Measurements from ENCODE around the gene PHLDB3.

PHLDB3 gene

DNA sequence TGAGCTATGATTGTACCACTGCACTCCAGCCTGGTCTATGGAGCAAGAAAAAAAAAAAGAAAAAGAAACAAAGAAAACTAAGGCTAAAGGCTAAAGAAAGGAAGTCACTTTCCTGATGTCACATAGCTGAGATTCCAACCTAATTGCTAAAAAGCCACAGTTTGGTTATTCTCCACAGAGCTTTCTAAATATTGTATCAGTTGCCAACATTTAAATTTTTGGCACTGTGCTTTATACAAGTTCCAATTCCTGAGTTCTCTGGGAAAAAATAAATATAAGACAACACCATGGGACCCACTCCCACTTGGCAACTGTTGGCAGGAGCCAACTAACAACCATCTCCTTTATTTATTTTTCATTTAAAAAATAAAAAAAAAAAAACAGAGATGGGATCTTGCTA is 27.9 kb downstream of the PHLDB3 start:
- no peak overlapping the region for H3K4me3 Mint-ChIP-seq
- peaks cover 21% of the 10 kb centered on the region for H3K4me1 Mint-ChIP-seq
- H3K9me3 Mint-ChIP-seq: no peaks in the 10 kb centered on the region
- H3K27me3 Mint-ChIP-seq (ENCODE audit: low read depth, poor library complexity): peaks cover 14% of the 10 kb centered on the region
- TF ChIP-seq, protein P1, sequence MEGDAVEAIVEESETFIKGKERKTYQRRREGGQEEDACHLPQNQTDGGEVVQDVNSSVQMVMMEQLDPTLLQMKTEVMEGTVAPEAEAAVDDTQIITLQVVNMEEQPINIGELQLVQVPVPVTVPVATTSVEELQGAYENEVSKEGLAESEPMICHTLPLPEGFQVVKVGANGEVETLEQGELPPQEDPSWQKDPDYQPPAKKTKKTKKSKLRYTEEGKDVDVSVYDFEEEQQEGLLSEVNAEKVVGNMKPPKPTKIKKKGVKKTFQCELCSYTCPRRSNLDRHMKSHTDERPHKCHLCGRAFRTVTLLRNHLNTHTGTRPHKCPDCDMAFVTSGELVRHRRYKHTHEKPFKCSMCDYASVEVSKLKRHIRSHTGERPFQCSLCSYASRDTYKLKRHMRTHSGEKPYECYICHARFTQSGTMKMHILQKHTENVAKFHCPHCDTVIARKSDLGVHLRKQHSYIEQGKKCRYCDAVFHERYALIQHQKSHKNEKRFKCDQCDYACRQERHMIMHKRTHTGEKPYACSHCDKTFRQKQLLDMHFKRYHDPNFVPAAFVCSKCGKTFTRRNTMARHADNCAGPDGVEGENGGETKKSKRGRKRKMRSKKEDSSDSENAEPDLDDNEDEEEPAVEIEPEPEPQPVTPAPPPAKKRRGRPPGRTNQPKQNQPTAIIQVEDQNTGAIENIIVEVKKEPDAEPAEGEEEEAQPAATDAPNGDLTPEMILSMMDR (IDR thresholded peaks at IDR 0.05): no peak
- no peak overlapping the region for H3K27ac Mint-ChIP-seq
- DNase-seq: no peak
- peaks cover 15% of the 10 kb centered on the region for H3K36me3 Mint-ChIP-seq (ENCODE audit: low read depth)

DNA sequence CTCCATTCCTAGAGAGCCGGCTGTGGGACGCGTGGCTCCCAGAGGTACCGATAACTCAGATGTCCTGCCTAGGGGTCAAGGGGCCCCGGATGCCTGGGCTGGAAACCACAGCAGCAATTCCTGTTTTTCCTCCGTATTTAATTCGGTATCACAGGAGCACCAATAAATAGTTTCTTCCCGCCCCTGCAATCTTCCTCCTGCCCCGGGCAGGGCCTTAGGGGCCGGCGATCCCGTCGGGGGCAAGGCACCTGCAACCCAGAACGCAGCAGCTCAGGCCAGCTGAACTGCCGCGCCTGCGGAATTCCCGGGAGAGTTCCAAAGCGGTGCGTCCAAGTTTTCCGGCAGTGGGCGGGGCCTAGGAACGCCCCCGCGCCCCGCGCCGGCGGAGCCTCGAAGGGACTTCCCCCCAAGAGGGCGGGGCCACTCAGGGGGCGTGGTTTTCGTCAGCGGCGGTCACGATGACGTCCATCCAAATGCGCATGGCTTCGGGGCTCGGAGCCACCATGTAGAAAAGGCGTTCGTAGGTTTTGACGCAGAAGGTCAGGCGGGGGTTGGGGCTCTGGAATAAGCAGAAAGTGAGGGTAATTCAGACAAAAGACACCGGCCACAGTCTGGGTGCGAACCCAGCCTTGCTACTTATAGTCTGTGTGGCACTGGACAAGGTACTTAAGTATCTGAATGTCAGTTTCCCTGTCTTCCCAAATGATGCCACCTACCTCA is 29.4 kb downstream of the PHLDB3 start:
- H3K4me3 Mint-ChIP-seq: peak overlapping the region; percentile 81
- peaks cover 21% of the 10 kb centered on the region for H3K4me1 Mint-ChIP-seq
- H3K27me3 Mint-ChIP-seq (ENCODE audit: low read depth, poor library complexity): peaks cover 17% of the 10 kb centered on the region
- no peak overlapping the region for H3K27ac Mint-ChIP-seq
- no peaks in the 10 kb centered on the region for H3K9me3 Mint-ChIP-seq
- TF ChIP-seq, protein P1 (IDR thresholded peaks at IDR 0.05): no peak
- H3K36me3 Mint-ChIP-seq (ENCODE audit: low read depth): peaks cover 15% of the 10 kb centered on the region
- DNase-seq: peak; percentile 100

DNA sequence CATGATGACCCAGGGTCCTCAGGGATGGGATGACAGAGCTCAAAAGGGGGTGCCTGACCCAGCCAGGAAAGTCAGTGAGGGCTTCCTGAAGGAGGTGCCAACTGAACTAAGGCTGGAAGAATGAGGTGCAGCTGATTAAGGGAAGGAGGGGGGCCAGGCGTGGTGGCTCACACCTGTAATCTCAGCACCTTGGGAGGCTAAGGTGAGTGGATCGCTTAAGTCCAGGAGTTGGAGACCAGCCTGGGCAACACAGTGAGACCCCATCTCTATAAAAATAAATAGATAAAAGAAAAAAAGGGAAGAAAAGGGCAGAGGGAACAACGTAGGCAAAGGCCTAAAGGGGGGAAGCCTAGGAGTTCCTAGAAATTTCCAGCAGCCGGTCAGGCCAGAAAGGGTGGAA is 30.1 kb downstream of the PHLDB3 start:
- no peaks in the 10 kb centered on the region for H3K9me3 Mint-ChIP-seq

DNA sequence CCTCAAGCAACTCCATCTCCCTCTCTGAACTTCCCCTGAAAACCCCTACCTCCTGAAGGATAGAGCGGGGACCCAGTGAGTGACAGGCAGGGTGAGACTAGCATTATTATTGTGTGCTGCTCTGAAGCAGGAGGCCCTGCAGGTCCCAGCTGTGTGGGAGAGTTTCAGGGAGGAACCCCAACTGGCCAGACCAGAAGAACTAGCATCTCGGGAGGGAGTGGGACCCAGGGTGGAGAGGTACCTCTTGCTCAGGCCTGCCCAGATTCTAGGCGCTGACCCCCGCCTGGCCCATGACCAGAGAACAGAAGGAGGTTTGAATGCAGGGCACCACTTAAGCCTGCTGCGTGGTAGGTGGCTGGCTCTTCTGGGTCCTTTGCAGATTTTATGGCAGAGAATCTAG is 33.5 kb downstream of the PHLDB3 start:
- DNase-seq: no peak
- Mint-ChIP-seq H3K9me3 (no peaks in the 10 kb centered on the region), H3K4me3 (no peak overlapping the region), H3K27me3 (ENCODE audit: low read depth, poor library complexity) (peaks cover 31% of the 10 kb centered on the region), H3K4me1 (peaks cover 26% of the 10 kb centered on the region), H3K36me3 (ENCODE audit: low read depth) (peaks cover 5% of the 10 kb centered on the region), H3K27ac (peak overlapping the region; percentile 29)
- TF ChIP-seq, protein P1 (IDR thresholded peaks at IDR 0.05): no peak

More for the DNA sequence above, 30.1 kb downstream of the PHLDB3 start:
- H3K4me3 Mint-ChIP-seq: no peak overlapping the region
- peaks cover 21% of the 10 kb centered on the region for H3K4me1 Mint-ChIP-seq
- peaks cover 20% of the 10 kb centered on the region for H3K27me3 Mint-ChIP-seq (ENCODE audit: low read depth, poor library complexity)
- H3K27ac Mint-ChIP-seq: no peak overlapping the region
- peaks cover 15% of the 10 kb centered on the region for H3K36me3 Mint-ChIP-seq (ENCODE audit: low read depth)
- TF ChIP-seq, protein P1 (IDR thresholded peaks at IDR 0.05): no peak
- DNase-seq: no peak

DNA sequence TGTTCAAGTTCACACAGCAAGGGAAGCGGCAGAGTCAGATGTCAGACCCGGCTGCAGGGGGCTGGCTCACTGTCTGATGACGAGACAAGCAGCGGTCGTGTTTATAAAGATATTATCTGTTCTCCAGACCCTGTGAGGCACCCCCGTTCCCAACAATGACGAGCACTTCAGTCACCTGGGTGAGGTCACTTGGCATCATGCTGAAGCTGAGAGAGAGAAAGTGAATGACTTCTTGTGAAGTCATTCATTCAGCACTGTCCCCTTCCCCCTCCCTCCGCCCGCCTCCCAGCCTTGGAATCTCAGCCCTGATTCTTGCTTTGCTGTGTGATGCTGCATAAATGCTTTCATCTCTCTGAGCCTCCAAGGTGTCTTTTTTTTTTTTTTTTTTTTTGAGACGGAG is 34.3 kb downstream of the PHLDB3 start:
- Mint-ChIP-seq H3K4me3 (no peak overlapping the region), H3K9me3 (no peaks in the 10 kb centered on the region), H3K4me1 (peaks cover 22% of the 10 kb centered on the region), H3K36me3 (ENCODE audit: low read depth) (peaks cover under 1% of the 10 kb centered on the region), H3K27ac (no peak overlapping the region), H3K27me3 (ENCODE audit: low read depth, poor library complexity) (peaks cover 39% of the 10 kb centered on the region)
- TF ChIP-seq, protein P1 (IDR thresholded peaks at IDR 0.05): no peak
- no peak for DNase-seq

DNA sequence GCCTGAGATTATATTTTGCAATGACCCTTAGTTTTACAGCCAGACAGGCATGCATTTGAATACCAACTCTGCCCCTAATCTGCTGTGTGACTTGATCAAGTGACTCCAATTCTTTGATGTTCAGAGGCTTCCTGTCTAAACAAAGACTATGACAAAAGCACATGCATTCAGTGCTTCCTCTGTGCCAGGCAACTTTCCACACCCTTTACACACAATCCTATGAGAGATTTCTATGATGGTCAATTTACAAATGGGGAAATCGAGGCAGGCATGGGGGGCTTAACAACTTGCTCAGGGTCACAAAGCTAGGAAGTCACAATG is 35.4 kb downstream of the PHLDB3 start:
- Mint-ChIP-seq H3K27ac (no peak overlapping the region), H3K4me1 (peaks cover 19% of the 10 kb centered on the region)

More for the DNA sequence above, 35.4 kb downstream of the PHLDB3 start:
- no peak overlapping the region for H3K4me3 Mint-ChIP-seq
- peaks cover 50% of the 10 kb centered on the region for H3K27me3 Mint-ChIP-seq (ENCODE audit: low read depth, poor library complexity)
- H3K36me3 Mint-ChIP-seq (ENCODE audit: low read depth): no peaks in the 10 kb centered on the region
- TF ChIP-seq, protein P1 (IDR thresholded peaks at IDR 0.05): no peak
- no peaks in the 10 kb centered on the region for H3K9me3 Mint-ChIP-seq
- DNase-seq: no peak

All from nephron progenitor cell (in vitro differentiated cells).